Measurements from ENCODE around the gene LCE3B.
A peak's percentile ranks its signal among the peaks of the same experiment; 100 is the strongest.

Gene LCE3B

DNA sequence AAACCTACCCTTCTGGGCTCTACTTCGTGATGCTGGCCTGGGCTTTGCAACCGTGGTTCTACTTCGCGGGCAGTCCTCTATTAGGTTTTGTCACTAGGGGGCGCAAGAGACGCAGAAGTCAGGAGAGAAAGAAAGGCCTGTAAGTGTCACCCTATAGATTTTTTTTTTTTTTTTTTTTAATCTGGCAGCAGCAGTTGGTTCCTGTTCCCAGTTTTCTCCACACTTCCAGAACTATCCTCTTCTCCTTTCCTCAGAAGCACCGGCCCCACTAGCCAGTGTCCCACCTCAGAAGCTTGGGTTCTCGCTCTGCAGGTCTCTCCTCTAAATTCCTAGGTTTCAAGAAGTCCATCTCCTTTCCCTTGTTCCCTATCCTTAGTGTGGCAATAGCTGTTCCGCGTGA is 40.5 kb downstream of the LCE3B start:
- peak in 1 of 3 donors; percentile 15 for DNase-seq
- Histone ChIP-seq H3K4me3 (ENCODE audit: insufficient read depth, low read depth, low read length, poor library complexity, severe bottlenecking) (no peak overlapping the region), H3K4me1 (ENCODE audit: control insufficient read depth, insufficient read depth, low read length, poor library complexity, severe bottlenecking) (no peaks in the 10 kb centered on the region), H3K27me3 (replicated peaks; ENCODE audit: control insufficient read depth, insufficient read depth, low read length, poor library complexity, severe bottlenecking) (no peaks in the 10 kb centered on the region), H3K36me3 (ENCODE audit: control insufficient read depth, insufficient read depth, low read length) (no peaks in the 10 kb centered on the region), H3K27ac (ENCODE audit: insufficient read depth, low read length, poor library complexity, severe bottlenecking) (no peak overlapping the region), H3K9me3 (ENCODE audit: control insufficient read depth, low read length) (no peaks in the 10 kb centered on the region)

DNA sequence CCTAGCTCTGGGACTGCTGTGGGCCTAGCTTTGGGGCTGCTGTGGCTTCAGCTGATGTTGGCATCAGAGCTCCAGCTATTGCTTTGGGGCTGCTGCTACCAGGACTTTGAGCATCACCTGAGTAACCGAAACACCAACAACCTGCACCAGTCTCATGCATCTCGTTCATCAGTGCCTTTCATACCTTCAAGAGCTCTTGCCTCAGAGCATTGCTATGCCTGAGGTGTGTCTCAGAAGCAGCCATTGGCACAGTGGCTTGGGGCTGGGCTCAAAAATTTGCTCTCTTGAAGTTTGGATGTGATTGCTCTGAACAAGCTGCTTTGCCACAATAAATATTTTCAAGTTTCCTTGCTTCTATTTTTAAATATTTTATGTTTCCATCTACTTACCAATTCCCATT is 42.8 kb downstream of the LCE3B start:
- H3K9me3 ChIP-seq (ENCODE audit: control insufficient read depth, low read length) = no peaks in the 10 kb centered on the region
- H3K36me3 ChIP-seq (ENCODE audit: control insufficient read depth, insufficient read depth, low read length) = no peaks in the 10 kb centered on the region
- DNase-seq = no peak
- H3K4me3 ChIP-seq (ENCODE audit: insufficient read depth, low read depth, low read length, poor library complexity, severe bottlenecking) = no peak overlapping the region
- H3K4me1 ChIP-seq (ENCODE audit: control insufficient read depth, insufficient read depth, low read length, poor library complexity, severe bottlenecking) = no peaks in the 10 kb centered on the region
- H3K27ac ChIP-seq (ENCODE audit: insufficient read depth, low read length, poor library complexity, severe bottlenecking) = no peak overlapping the region
- no peaks in the 10 kb centered on the region for H3K27me3 ChIP-seq (replicated peaks; ENCODE audit: control insufficient read depth, insufficient read depth, low read length, poor library complexity, severe bottlenecking)

DNA sequence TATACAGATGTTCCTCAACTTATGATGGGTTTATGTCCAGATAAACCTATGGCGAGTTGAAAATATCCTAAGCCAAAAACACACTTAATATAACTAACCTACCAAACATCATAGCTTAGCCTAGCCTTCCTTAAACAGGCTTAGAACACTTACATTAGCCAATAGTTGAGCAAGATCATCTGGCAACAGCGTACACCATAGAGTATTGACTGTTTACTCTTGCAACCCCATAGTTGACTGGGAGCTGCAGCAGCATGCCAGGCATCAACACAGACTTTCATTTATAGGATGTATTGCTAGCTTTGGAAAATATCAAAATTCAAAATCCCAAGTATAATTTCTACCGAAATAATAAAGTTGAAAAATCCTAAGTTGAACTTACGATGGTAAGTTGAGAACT is 44.1 kb downstream of the LCE3B start:
- Histone ChIP-seq H3K27ac (ENCODE audit: insufficient read depth, low read length, poor library complexity, severe bottlenecking) (no peak overlapping the region), H3K27me3 (replicated peaks; ENCODE audit: control insufficient read depth, insufficient read depth, low read length, poor library complexity, severe bottlenecking) (no peaks in the 10 kb centered on the region), H3K9me3 (ENCODE audit: control insufficient read depth, low read length) (no peaks in the 10 kb centered on the region), H3K4me1 (ENCODE audit: control insufficient read depth, insufficient read depth, low read length, poor library complexity, severe bottlenecking) (no peaks in the 10 kb centered on the region), H3K36me3 (ENCODE audit: control insufficient read depth, insufficient read depth, low read length) (no peaks in the 10 kb centered on the region), H3K4me3 (ENCODE audit: insufficient read depth, low read depth, low read length, poor library complexity, severe bottlenecking) (no peak overlapping the region)
- no peak for DNase-seq

- no peaks in the 10 kb centered on the region for H3K4me1 ChIP-seq (ENCODE audit: control insufficient read depth, insufficient read depth, low read length, poor library complexity, severe bottlenecking)
- no peak for DNase-seq
- no peaks in the 10 kb centered on the region for H3K36me3 ChIP-seq (ENCODE audit: control insufficient read depth, insufficient read depth, low read length)
- H3K9me3 ChIP-seq (ENCODE audit: control insufficient read depth, low read length) = no peaks in the 10 kb centered on the region
- H3K27ac ChIP-seq (ENCODE audit: insufficient read depth, low read length, poor library complexity, severe bottlenecking) = no peak overlapping the region
- no peak overlapping the region for H3K4me3 ChIP-seq (ENCODE audit: insufficient read depth, low read depth, low read length, poor library complexity, severe bottlenecking)
- no peaks in the 10 kb centered on the region for H3K27me3 ChIP-seq (replicated peaks; ENCODE audit: control insufficient read depth, insufficient read depth, low read length, poor library complexity, severe bottlenecking)
These were observed 45.0 kb downstream of the LCE3B start for GRCh38 chr1:152658649-152659048.

GRCh38 chr1:152663098-152663497 is 49.5 kb downstream of the LCE3B start, which contains the start of gene LCE2D:
TSS of gene LCE2D (plus strand) at chr1:152663380. CDS start at chr1:152664106, 726 bp downstream.
- Histone ChIP-seq H3K4me1 (ENCODE audit: control insufficient read depth, insufficient read depth, low read length, poor library complexity, severe bottlenecking) (no peaks in the 10 kb centered on the region), H3K27me3 (replicated peaks; ENCODE audit: control insufficient read depth, insufficient read depth, low read length, poor library complexity, severe bottlenecking) (no peaks in the 10 kb centered on the region), H3K36me3 (ENCODE audit: control insufficient read depth, insufficient read depth, low read length) (no peaks in the 10 kb centered on the region), H3K27ac (ENCODE audit: insufficient read depth, low read length, poor library complexity, severe bottlenecking) (no peak within 1 kb of the TSS), H3K9me3 (ENCODE audit: control insufficient read depth, low read length) (no peaks in the 10 kb centered on the region), H3K4me3 (ENCODE audit: insufficient read depth, low read depth, low read length, poor library complexity, severe bottlenecking) (no peak within 1 kb of the TSS)
- DNase-seq = no peak

Measured in effector memory CD4-positive, alpha-beta T cell (primary cell).